SKM-1 treated with dmso at 0.1 percent for 144 hours (cell line): ENCODE measurements around the gene FABP3.

Source experiments
- DNase-seq: peaks from one replicate; lab custom pipeline; 2025; ENCODE audit not compliant: unreplicated experiment; lab: John Stamatoyannopoulos, UW

The FABP3 gene

DNA sequence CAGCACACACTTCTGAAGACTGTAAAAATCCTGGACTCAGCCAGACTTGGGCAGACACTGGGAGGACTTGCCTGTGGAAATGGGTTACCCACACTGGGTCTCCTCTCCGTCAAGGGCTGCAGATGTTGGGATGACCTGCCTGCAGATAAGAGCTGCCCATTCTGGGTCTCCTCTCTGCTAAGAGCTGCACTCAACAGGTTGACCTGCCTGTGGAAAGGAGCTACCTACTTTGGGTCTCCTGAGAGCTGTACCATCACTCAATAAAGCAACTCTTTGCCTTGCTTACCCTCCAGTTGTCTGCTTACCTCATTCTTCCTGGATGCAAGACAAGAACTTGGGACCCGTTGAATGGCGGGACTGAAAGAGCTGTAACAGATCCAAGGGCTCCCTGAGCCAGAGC lies 47.9 kb downstream of the FABP3 start:
- no peak for DNase-seq

DNA sequence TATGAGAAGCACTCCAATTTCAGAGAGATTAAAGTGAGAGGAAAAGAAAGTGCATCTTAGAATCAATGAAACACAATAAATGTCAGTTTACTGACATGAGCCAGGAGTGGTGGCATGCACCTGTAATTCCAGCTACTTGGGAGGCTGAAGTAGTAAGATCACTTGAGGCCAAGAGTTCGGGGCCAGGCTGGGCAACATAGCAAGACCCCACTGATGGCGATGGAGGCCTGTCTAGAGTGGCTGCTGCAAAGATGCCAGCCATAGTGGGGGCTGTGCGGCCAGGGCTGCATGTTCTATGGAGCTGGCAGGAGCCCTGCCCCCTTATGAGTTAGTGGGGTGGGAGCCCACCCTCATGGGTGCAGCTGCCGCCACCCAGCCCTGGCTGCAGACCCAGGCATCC lies 48.8 kb downstream of the FABP3 start:
- DNase-seq = no peak

DNA sequence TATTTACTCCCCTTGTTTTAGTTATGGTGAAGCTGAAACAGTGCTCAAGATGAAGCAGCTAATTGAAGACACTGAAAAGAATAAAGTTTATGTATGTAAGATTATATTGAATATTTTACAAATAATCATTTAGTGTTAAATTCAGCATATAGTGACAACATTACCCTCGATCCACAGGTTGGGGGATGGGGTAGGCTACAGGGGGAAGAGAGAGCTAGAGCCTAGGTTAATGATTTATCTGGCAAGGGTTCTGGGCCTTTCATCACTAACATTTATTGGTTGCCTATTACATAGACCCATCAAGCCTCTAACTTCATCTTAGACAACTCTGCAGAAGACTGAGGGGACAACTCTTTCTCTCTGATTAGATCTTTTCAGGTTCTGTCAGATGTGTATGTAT lies 54.7 kb downstream of the FABP3 start:
- no peak for DNase-seq

DNA sequence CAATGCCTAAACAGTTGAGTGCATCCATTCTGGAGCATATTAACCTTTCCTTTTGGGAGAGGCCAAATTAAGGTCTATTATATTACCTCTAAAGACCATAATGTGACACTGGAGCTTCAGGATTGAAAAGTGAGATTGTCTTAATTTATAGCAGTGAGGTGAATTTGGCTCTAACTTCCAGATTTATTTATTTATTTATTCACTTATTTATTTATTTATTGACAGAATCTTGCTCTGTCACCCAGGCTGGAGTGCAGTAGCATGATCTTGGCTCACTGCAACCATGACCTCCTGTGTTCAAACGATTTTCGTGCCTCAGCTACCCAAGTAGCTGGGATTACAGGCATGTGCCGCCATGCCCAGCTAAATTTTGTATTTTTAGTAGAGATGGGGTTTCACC lies 57.0 kb downstream of the FABP3 start:
- DNase-seq = no peak
